ENCODE results near the gene FSTL4. TPM values are rescaled to one million over a fixed set of nuclear protein-coding genes. Genes with fewer than 3 reads are reported as not detected.

The FSTL4 gene
- total RNA-seq = 0.20 and 0.22 TPM in 2 replicates

- DNase-seq (ENCODE audit: low read depth in 2 of 2) = peak in 1 of 2 donors; percentile 49
These were observed at the start of gene FSTL4 for GRCh38 chr5:133612249-133612860. TSS of gene FSTL4 (minus strand) at chr5:133612541.

DNA sequence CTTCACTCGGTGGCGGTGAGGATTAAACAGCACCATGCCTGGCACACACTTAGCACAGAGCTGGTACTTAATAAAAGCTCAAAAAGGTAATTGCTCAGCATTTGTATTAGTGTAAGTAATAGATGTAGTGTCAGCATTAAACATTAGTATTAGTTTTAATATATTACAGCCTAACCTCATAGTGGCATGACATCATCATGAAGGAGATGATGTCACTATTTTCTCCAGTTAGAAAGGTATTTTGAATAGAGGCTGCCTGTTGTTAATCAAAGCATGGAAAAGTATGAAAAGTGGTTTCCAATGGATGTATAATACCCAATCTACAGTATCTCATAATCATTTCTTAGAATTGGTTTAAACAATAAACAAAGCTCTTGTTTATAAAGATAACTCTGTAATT lies 49.0 kb upstream of the FSTL4 start:
- no peak for DNase-seq (ENCODE audit: low read depth in 2 of 2)

DNA sequence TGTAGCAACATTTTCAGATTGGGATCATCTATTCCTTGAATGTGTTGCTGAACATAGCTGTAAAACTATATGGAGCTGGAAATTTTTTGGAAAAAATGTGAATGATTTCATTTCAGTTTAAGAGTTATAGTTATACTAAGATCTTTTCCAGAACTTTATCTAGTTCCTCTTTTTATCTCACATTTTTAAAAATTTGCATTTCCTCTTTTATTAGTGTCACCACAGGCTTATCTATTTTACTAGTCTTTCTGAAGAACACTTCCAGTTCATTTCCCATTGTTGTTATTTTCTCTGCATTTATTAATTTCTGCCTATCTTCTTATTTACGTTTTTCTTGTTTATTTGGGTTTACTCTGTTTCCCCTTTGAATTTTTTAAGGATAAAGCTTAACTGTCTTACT lies 46.0 kb upstream of the FSTL4 start:
- DNase-seq (ENCODE audit: low read depth in 2 of 2) = no peak

GRCh38 chr5:133657036-133657435 lies 44.7 kb upstream of the FSTL4 start:
- DNase-seq (ENCODE audit: low read depth in 2 of 2) = no peak

DNA sequence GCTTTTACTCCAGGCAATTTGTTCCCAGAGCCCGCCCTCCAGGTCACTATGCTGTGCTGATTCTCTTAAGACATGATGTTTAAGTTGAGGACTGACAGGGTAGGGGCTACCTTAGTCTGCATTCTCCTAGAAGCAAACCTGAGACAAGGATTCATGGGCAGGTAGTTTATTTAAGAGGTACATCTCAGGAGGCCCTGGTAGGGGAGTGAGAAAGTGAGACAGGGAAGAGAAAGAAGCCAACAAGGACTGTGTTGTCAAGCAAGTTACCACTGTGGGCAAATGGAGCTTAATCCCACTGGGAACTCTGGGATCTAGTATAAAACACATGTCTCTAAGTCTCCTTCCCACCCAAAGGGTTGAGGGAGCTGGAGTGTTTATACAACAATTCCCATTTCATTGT lies 43.6 kb upstream of the FSTL4 start:
- DNase-seq (ENCODE audit: low read depth in 2 of 2) = no peak

DNA sequence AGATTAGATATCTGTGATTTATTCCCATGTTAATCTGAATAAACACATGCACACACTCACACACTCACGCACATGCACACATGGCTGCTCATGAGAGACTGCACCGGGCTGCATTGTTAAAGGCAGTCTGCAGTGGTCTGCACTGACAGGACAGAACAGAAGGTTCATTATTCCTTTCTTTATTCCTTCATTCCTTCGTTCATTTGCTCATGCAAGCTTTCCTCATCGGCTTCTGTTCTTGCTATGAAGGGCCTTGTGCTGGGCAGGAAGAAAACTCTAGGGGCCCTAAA lies 41.4 kb upstream of the FSTL4 start:
- no peak for DNase-seq (ENCODE audit: low read depth in 2 of 2)

- no peak for DNase-seq (ENCODE audit: low read depth in 2 of 2)
These were observed 40.8 kb upstream of the FSTL4 start for GRCh38 chr5:133652951-133653759.

DNA sequence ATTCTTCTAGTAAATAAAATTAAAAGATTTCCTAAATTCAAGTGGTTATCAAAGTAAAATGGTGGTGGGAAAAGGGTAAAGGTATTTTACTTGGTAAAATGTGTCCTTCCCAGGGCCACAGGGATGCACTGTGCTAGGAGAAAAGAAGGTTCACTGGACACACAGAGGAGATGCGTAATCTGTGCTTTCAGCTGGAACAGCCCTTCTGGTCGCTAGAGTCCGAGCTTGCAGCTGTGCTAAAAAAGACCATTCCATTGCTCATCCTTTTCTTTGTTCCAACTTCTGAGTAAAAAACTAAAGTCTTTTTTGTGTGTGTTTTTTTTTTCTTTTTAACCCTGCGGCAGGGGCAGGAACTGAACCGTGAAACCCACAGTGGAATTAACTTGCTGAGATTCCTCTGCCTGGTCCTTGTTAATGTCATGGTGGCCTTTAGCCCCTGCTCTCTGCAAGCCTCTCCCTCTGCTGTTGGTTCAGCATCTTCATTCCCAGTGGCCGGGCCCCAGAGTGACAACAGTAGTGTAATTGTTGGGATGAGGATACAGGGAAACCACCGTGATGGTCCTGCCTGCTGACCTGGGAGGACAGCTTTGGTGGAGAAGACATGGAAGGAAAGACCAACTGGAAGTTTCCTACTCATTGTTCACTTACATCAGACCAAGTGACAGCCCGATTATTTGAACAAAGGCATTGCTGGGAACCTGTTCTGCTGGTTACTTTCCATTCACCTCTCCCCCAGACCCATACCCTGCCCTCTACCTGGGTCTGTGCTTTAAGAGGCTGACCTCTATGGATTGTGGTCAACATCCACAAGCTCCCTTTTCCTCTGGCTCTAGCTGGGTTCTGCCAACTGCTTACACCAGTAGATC lies 31.9 kb upstream of the FSTL4 start:
- no peak for DNase-seq (ENCODE audit: low read depth in 2 of 2)

DNA sequence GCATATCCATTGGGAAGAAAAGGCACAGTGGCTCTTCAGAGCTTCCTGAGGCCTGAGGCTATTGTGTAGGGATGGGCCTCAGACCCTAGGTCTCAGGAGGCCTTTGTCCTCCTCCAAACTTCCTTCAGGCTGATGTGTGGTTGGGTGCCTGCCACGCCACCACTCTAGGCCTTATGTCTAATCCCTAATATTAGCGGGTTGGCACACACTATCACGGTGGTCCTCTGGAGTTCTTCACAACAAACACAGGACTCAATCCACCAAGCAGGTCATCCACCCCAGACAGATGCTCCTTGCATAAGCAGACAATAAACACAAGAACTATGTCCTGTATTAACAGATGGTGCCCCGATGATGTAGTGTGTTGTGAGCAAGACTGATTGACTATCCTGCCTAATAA lies 31.0 kb upstream of the FSTL4 start:
- no peak for DNase-seq (ENCODE audit: low read depth in 2 of 2)

GRCh38 chr5:133642153-133642722 lies 29.9 kb upstream of the FSTL4 start:
- no peak for DNase-seq (ENCODE audit: low read depth in 2 of 2)

GRCh38 chr5:133641683-133642082 lies 29.3 kb upstream of the FSTL4 start:
- no peak for DNase-seq (ENCODE audit: low read depth in 2 of 2)

DNA sequence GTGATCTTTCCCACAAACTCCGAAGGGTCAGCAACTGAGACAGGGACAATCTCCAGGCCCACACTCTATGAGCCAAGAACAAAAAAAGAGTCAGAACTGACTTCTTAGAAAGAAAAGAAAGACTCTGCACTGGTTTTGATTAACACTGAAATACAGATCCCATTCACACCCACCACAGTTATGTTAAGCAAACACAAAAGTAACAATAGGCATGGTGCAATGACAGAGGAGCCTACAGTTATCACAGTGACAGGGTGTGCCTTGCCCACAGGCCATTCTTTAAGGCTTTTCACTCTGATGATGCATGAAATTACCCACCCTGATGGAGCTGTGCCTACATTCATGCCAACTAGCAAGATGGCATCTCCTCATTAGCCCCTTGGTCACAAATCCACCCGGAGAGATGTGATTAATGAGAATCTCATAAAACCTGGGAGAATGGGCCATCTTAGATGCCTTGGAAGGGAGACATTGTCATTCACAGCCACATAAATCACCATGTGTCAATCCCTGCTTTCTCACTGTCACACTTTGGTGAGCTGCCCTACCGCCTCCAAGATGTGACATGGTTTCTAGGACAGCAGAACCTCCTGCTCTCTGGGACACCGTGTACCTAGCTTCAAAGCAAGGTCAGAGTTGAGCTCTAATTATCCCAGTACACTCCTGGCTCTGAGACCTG lies 27.6 kb upstream of the FSTL4 start:
- DNase-seq (ENCODE audit: low read depth in 2 of 2) = no peak

DNA sequence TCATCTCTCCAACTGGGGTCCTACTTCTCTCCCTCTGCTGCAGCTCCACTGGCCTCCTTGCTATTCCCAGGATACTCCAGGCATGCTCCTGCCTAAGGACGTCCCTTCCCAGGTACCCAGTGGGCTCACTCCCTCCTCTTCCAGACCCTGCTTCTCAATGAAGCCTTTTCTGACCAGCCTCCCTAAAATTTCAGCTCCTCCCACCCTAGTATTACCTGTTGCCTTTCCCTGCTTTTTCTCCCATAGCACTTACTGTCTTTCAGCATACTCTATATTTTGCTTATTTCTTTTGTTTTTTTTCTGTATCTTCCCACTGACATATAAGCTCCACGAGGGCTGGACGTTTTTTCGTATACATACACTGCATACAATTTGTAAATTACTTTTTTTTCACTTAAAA lies 26.1 kb upstream of the FSTL4 start:
- no peak for DNase-seq (ENCODE audit: low read depth in 2 of 2)

- DNase-seq (ENCODE audit: low read depth in 2 of 2) = no peak
These were observed 24.9 kb upstream of the FSTL4 start for GRCh38 chr5:133637206-133637605.

DNA sequence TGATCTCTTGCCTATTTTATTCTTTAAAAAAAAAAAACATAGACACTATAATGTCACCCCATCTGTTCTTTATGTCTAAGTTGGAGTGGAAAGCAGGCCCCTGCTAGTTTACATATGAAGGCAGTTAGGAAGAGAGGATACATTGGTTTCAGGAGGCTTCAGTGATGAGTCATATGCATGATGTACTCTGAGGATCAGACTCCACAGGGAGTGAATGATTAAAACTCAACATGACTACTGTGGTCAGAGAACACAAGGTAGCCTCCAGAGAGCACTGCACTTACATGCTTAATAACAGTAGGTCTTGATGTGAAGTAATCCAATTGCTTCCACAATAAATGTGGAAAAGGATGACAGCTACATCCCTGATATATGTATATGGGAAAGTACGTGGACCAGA lies 22.7 kb upstream of the FSTL4 start:
- no peak for DNase-seq (ENCODE audit: low read depth in 2 of 2)

DNA sequence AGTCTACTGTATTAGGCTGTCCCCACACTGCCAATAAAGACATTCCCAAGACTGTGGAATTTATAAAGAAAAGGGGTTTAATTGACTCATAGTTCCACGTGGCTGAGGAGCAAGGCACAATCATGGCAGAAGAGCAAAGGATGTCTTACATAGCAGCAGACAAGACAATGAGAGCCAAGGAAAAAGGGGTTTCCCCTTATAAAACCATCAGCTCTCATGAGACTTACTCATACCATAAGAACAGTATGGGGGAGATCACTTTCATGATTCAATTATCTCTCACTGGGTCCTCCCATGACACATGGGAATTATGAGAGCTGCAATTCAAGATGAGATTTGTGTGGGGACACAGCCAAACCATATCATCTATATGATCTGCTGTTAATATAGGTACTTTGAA lies 14.8 kb upstream of the FSTL4 start:
- DNase-seq (ENCODE audit: low read depth in 2 of 2) = no peak

DNA sequence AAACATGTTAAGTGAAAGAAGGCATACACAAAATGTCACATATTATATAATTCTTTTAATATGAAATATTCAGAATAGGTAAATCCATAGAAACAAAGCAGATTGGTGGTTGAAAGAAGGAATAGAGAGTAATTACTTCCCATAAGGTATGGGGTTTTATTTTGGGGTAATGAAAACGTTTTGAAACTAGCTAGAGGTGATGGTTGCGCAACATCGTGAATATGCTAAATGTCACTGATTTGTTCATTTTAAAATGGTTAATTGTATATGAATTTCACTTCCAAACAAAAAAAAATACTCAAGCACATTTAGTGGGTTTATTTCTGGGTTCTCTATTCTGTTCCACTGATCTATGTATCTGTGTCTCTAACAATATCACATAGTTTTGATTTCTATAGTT lies 12.0 kb upstream of the FSTL4 start:
- no peak for DNase-seq (ENCODE audit: low read depth in 2 of 2)

GRCh38 chr5:133618141-133618540 lies 5.8 kb upstream of the FSTL4 start:
- DNase-seq (ENCODE audit: low read depth in 2 of 2) = no peak

GRCh38 chr5:133613743-133614142 lies 1.4 kb upstream of the FSTL4 start:
- DNase-seq (ENCODE audit: low read depth in 2 of 2) = no peak

DNA sequence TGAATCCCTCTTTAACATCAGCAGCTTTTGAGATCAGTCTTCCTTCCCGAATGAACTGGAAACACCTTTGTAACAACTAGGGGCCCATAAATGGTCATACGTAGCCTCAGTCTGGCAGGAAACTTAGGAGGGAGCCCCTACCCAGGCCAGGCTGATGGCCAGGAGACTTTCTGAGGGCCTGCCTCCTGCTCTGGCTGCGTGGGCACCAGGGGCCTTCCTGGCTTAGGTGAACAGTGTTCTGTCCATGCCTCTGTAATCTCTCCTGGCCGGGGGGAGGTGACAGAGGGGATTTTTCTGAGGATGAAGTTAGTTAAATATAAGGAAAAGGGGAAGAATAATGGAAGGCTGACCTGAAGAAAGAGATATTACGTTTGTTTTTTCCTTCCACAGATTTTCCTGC lies 843 bp upstream of the FSTL4 start:
- DNase-seq (ENCODE audit: low read depth in 2 of 2) = no peak

DNA sequence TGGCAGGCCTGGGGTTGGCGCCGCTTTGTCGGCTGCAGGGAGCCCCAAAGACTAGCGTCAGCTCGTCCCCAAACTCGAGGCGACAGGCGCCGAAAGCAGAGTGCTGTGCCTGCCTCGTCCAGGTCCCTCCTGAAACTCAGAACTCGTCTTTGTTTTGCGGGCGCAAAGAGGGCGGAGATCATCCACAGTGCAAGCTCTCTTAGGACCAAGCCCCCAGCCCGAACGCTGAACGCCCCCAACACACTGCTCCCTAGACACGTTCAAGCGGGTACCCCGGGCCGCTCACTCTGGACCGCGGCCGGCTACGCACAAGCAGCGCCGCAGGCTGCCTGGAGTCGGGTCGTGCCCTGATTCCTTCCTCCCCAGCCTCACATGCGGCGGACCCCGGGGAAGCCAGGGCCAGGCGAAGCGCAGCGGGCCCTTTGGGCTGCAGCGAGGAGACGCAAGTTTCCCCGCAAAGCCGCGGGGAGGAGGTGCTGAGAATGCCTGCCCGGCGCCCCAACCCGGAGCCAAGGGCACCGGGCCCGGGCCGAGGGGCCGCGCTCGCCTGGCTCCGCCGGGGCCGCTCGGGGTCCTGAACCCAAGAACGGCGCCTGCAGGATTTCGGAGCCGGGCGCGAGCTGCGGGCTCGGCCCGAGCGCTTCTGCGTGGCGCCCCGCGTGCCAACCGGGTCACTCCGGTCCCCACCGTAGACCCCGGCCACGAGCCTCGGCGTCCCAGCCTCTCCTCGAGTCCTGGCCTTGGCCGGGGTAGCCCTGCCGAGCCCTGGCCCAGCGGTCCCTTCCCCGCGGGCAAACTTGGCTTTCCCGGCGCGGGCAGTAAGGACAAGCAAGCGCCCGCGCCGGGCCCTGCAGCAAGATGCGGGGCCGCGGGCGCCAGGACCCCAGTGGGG lies 738 bp downstream of the FSTL4 start:
- no peak for DNase-seq (ENCODE audit: low read depth in 2 of 2)
